ENCODE measurements around the gene POLA2. TPM values are rescaled to one million over a fixed set of nuclear protein-coding genes. Genes with fewer than 3 reads are reported as not detected.

The POLA2 gene
- total RNA-seq, 1 experiment from 2014 or later: 39.0 TPM

DNA sequence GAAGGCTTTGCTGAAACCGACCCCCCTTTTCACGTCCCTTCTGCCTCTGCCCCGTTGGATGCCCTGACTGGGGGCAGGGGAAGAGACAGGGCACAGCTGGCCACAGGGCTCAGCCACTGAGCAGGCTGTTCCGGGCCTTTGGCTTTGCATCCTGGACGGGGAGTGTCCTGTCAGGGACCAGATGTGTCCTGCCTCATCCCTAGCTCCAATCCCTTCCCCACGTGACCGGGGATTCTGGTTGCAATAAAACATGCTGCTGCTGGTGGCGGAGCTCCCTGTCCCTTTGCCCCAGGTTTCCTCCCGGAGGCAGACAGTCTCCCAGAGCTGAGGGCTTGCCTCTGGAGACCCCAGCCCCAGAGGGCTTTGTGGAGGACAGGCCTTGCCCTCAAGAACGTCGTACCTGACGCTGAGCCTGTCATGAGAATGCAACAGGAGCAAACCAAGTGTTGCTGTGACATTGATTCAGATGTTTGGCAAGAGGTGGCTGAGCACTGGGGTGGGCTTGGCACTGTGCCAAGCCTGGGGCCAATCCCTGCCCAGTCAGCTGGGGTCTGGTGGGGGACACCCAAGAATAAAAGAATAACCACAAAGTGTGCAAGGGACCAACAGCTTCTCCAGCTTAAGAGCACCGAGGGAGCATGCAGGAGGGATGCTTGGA, 60.2 kb downstream of the POLA2 start:
- Histone ChIP-seq H3K4me1 (ENCODE audit: control insufficient read depth, insufficient read depth, low read length) (peaks cover 8% of the 10 kb centered on the region), H3K4me3 (ENCODE audit: low read depth in 2 of 2, low read length in 2 of 2) (no peak overlapping the region), H3K9me3 (ENCODE audit: control insufficient read depth, insufficient read depth, low read depth, low read length) (no peaks in the 10 kb centered on the region), H3K27me3 (ENCODE audit: control insufficient read depth, insufficient read depth, low read length) (no peaks in the 10 kb centered on the region), H3K27ac (ENCODE audit: low read length) (no peak overlapping the region), H3K36me3 (ENCODE audit: control insufficient read depth, insufficient read depth, low read length) (no peaks in the 10 kb centered on the region; the same call in 1 of the 2 replicates)
- CTCF ChIA-PET: no interaction called here
- DNase-seq (ENCODE audit: low read depth, low spot score): no peak
- ATAC-seq: no peak
- no TSS peak for BruUV-seq (replicated peaks)
- POLR2A ChIA-PET: interaction anchor here (0.6 kb wide), 1 partner anchor 47 kb away, joined by 3 read pairs; no protein-coding TSS in a partner anchor
- TF ChIP-seq TCF7L2 (IDR thresholded peaks at IDR 0.05; ENCODE audit: low read depth, low read length) (no peak), POLR2AphosphoS5 (IDR thresholded peaks at IDR 0.05; ENCODE audit: low read depth, low read length) (no peak), SIN3A (IDR thresholded peaks at IDR 0.05; ENCODE audit: borderline replicate concordance, insufficient read depth, low read depth, low read length) (no peak)
- TF ChIP-seq, protein P1, sequence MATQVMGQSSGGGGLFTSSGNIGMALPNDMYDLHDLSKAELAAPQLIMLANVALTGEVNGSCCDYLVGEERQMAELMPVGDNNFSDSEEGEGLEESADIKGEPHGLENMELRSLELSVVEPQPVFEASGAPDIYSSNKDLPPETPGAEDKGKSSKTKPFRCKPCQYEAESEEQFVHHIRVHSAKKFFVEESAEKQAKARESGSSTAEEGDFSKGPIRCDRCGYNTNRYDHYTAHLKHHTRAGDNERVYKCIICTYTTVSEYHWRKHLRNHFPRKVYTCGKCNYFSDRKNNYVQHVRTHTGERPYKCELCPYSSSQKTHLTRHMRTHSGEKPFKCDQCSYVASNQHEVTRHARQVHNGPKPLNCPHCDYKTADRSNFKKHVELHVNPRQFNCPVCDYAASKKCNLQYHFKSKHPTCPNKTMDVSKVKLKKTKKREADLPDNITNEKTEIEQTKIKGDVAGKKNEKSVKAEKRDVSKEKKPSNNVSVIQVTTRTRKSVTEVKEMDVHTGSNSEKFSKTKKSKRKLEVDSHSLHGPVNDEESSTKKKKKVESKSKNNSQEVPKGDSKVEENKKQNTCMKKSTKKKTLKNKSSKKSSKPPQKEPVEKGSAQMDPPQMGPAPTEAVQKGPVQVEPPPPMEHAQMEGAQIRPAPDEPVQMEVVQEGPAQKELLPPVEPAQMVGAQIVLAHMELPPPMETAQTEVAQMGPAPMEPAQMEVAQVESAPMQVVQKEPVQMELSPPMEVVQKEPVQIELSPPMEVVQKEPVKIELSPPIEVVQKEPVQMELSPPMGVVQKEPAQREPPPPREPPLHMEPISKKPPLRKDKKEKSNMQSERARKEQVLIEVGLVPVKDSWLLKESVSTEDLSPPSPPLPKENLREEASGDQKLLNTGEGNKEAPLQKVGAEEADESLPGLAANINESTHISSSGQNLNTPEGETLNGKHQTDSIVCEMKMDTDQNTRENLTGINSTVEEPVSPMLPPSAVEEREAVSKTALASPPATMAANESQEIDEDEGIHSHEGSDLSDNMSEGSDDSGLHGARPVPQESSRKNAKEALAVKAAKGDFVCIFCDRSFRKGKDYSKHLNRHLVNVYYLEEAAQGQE (IDR thresholded peaks at IDR 0.05; ENCODE audit: insufficient read depth in 1 of 2, low read depth in 2 of 2, low read length in 1 of 2): no peak
- TF ChIP-seq, protein P2, sequence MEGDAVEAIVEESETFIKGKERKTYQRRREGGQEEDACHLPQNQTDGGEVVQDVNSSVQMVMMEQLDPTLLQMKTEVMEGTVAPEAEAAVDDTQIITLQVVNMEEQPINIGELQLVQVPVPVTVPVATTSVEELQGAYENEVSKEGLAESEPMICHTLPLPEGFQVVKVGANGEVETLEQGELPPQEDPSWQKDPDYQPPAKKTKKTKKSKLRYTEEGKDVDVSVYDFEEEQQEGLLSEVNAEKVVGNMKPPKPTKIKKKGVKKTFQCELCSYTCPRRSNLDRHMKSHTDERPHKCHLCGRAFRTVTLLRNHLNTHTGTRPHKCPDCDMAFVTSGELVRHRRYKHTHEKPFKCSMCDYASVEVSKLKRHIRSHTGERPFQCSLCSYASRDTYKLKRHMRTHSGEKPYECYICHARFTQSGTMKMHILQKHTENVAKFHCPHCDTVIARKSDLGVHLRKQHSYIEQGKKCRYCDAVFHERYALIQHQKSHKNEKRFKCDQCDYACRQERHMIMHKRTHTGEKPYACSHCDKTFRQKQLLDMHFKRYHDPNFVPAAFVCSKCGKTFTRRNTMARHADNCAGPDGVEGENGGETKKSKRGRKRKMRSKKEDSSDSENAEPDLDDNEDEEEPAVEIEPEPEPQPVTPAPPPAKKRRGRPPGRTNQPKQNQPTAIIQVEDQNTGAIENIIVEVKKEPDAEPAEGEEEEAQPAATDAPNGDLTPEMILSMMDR (IDR thresholded peaks at IDR 0.05): no peak
- in situ Hi-C loops (cut with HindIII; ENCODE audit: low pct_unique_long_range_greater_than_20kb, low sequenced_read_pairs): no loop called here
- intact Hi-C loops (cut with micrococcal nuclease; ENCODE audit: unreplicated experiment): no loop called here

DNA sequence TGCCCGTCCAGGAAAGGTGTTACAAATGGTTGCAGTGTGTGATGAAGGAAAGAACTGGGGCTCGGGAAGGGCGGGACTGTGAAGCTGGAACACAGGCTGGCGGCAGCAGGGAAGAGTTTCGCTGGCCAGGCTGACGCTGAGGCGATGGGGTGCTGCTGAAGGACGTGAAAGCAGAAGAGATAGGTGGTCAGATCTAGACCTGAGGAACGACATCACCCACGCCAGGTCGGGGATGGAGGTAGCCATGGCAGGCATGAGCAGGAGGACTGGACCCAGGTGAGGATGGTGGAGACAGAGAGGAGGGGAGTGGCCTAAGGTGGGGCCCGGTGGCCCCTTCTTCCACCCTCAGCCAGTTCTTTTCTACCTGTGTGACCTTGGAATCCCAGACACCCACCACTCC, 62.1 kb downstream of the POLA2 start:
- in situ Hi-C loops (cut with HindIII; ENCODE audit: low pct_unique_long_range_greater_than_20kb, low sequenced_read_pairs): no loop called here
- no peaks in the 10 kb centered on the region for H3K27me3 ChIP-seq (ENCODE audit: control insufficient read depth, insufficient read depth, low read length)
- BruUV-seq (replicated peaks): no TSS peak
- TF ChIP-seq POLR2AphosphoS5 (IDR thresholded peaks at IDR 0.05; ENCODE audit: low read depth, low read length): no peak
- no peak for TF ChIP-seq TCF7L2 (IDR thresholded peaks at IDR 0.05; ENCODE audit: low read depth, low read length)
- TF ChIP-seq SIN3A (IDR thresholded peaks at IDR 0.05; ENCODE audit: borderline replicate concordance, insufficient read depth, low read depth, low read length): no peak
- TF ChIP-seq, protein P1 (IDR thresholded peaks at IDR 0.05; ENCODE audit: insufficient read depth in 1 of 2, low read depth in 2 of 2, low read length in 1 of 2): no peak
- TF ChIP-seq, protein P2 (IDR thresholded peaks at IDR 0.05): no peak
- ATAC-seq: peak; percentile 49
- no peak overlapping the region for H3K4me3 ChIP-seq (ENCODE audit: low read depth in 2 of 2, low read length in 2 of 2)
- H3K27ac ChIP-seq (ENCODE audit: low read length): no peak overlapping the region
- intact Hi-C loops (cut with micrococcal nuclease; ENCODE audit: unreplicated experiment): no loop called here
- no peaks in the 10 kb centered on the region for H3K9me3 ChIP-seq (ENCODE audit: control insufficient read depth, insufficient read depth, low read depth, low read length)
- ChIA-PET CTCF (interaction anchor here (0.7 kb wide), 1 partner anchor 755 kb away, joined by 7 read pairs; no protein-coding TSS in a partner anchor), POLR2A (no interaction called here)
- no peak for DNase-seq (ENCODE audit: low read depth, low spot score)
- H3K4me1 ChIP-seq (ENCODE audit: control insufficient read depth, insufficient read depth, low read length): no peaks in the 10 kb centered on the region
- H3K36me3 ChIP-seq (ENCODE audit: control insufficient read depth, insufficient read depth, low read length): no peaks in the 10 kb centered on the region; the same call in 1 of the 2 replicates

Measured in Panc1 (cell line).